HepG2 (cell line): Measurements from ENCODE around the gene PTGIS. TPM values are rescaled to one million over a fixed set of nuclear protein-coding genes. Genes with fewer than 3 reads are reported as not detected.

Source experiments
- ARID2 ChIP-seq: sonication (generic); formaldehyde crosslinking; IDR thresholded peaks from 2 replicates; pipeline ENCODE4 v1.8.1; 2022; ENCODE audit warnings: mild to moderate bottlenecking, missing genetic modification reagents, borderline replicate concordance
- CBX5 ChIP-seq: sonication (generic); formaldehyde crosslinking; IDR thresholded peaks from 2 replicates; pipeline ENCODE4 v1.4.0; 2020; ENCODE audit warnings: missing genetic modification reagents, borderline replicate concordance
- DNMT1 ChIP-seq: sonication (generic); formaldehyde crosslinking; IDR thresholded peaks from 2 replicates; pipeline ENCODE4 v1.5.1; 2020; ENCODE audit warnings: mild to moderate bottlenecking, missing genetic modification reagents
- HMGXB3 ChIP-seq: sonication (generic); formaldehyde crosslinking; IDR thresholded peaks from 2 replicates; pipeline ENCODE4 v1.4.0; 2020; ENCODE audit warnings: missing genetic modification reagents, borderline replicate concordance
- HOXA9 ChIP-seq: sonication (generic); formaldehyde crosslinking; IDR thresholded peaks from 2 replicates; pipeline ENCODE4 v1.8.1; 2022; ENCODE audit warnings: missing genetic modification reagents, mild to moderate bottlenecking, moderate library complexity, borderline replicate concordance
- IRF1 ChIP-seq: sonication (generic); formaldehyde crosslinking; IDR thresholded peaks from 2 replicates; pipeline ENCODE4 v1.4.0; 2020; ENCODE audit warnings: low read depth, mild to moderate bottlenecking, missing genetic modification reagents
- MEIS1 ChIP-seq: sonication (generic); formaldehyde crosslinking; IDR thresholded peaks from 2 replicates; pipeline ENCODE4 v1.9.0; 2021; ENCODE audit warnings: mild to moderate bottlenecking, missing genetic modification reagents, moderate library complexity, borderline replicate concordance
- PTBP1 ChIP-seq: fragments of 200-400 bp; formaldehyde crosslinking; IDR thresholded peaks from 2 replicates; pipeline ENCODE4 v1.6.1; 2018; ENCODE audit warnings: low read length, low read depth; ENCODE audit not compliant: poor library complexity, severe bottlenecking
- RFXANK ChIP-seq: IDR thresholded peaks from 2 replicates; pipeline ENCODE4 v1.6.1; 2016
- SALL2 ChIP-seq: sonication (generic); formaldehyde crosslinking; IDR thresholded peaks from 2 replicates; pipeline ENCODE4 v1.8.1; 2023; ENCODE audit warnings: mild to moderate bottlenecking, missing genetic modification reagents, inconsistent platforms
- SAP130 ChIP-seq: IDR thresholded peaks from 2 replicates; pipeline ENCODE4 v1.6.1; 2016; ENCODE audit warnings: low read depth
- SNRNP70 ChIP-seq: fragments of 200-400 bp; formaldehyde crosslinking; IDR thresholded peaks from 2 replicates; pipeline ENCODE4 v1.6.1; 2017; ENCODE audit warnings: mild to moderate bottlenecking, low read depth, low read length, moderate library complexity
- SYNCRIP ChIP-seq: fragments of 200-400 bp; formaldehyde crosslinking; IDR thresholded peaks from 2 replicates; pipeline ENCODE4 v1.6.1; 2018; ENCODE audit warnings: mild to moderate bottlenecking, low read depth, low read length; ENCODE audit not compliant: insufficient read depth
- TBP ChIP-seq: sonication (generic); formaldehyde crosslinking; IDR thresholded peaks from 2 replicates; pipeline ENCODE4 v1.5.0; 2020; ENCODE audit warnings: missing genetic modification reagents
- TCF7 ChIP-seq: sonication (generic); IDR thresholded peaks from 2 replicates; pipeline ENCODE4 v1.6.1; 2016; ENCODE audit warnings: antibody characterized with exemption, low read depth
- TSC22D2 ChIP-seq: sonication (generic); formaldehyde crosslinking; IDR thresholded peaks from 2 replicates; pipeline ENCODE4 v1.5.1; 2020; ENCODE audit warnings: missing genetic modification reagents, mild to moderate bottlenecking, borderline replicate concordance
- ZBED4 ChIP-seq: sonication (generic); formaldehyde crosslinking; IDR thresholded peaks from 2 replicates; pipeline ENCODE4 v1.4.0; 2020; ENCODE audit warnings: missing genetic modification reagents, borderline replicate concordance
- ZNF441 ChIP-seq: sonication (generic); formaldehyde crosslinking; IDR thresholded peaks from 2 replicates; pipeline ENCODE4 v1.7.0; 2021; ENCODE audit warnings: missing genetic modification reagents, borderline replicate concordance
- ZNF567 ChIP-seq: sonication (generic); formaldehyde crosslinking; IDR thresholded peaks from 2 replicates; pipeline ENCODE4 v1.8.1; 2023; ENCODE audit warnings: mild to moderate bottlenecking, missing genetic modification reagents, borderline replicate concordance
- ZNF660 ChIP-seq: sonication (generic); formaldehyde crosslinking; IDR thresholded peaks from 2 replicates; pipeline ENCODE4 v1.5.1; 2020; ENCODE audit warnings: mild to moderate bottlenecking, low read depth, missing genetic modification reagents, borderline replicate concordance
- polyA plus RNA-seq, 8 experiments: library from polyadenylated mRNA; depleted of rRNA in 3 of 8; stranded (reverse) in 7 of 8; unstranded in 1 of 8; fragments of >200 nt; fragmentation: Illumina TruSeq in 4 of 8; extraction: Trizol in 4 of 8; gene quantifications; 2 replicates each; pipeline versions ENCODE4 v1.2.1 to v1.2.3, GENCODE V29; 2011 to 2016; ENCODE audit warnings: low read depth in 4 of 8, missing spikeins in 1 of 8, mixed read lengths in 1 of 8; ENCODE audit not compliant: insufficient read depth in 1 of 8
- total RNA-seq, 5 experiments: library from RNA; depleted of rRNA; stranded (reverse); fragments of >200 nt; fragmentation: Illumina TruSeq; extraction: Trizol; gene quantifications; 2 replicates each; pipeline ENCODE4 v1.2.3, GENCODE V29; 2016; ENCODE audit warnings: low read depth in 1 of 5

PTGIS gene
- total and polyA plus RNA-seq, 2 of the 13 experiments (the other 11 are each of a cell fraction or from before 2014, with no cell fraction given), result not detected

GRCh38 chr20:49608752-49609670 lies 41.1 kb upstream of the PTGIS start (continued):
- TF ChIP-seq ZBED4 (CRISPR knock-in tag) (0 out of 2 replicates have a peak, but pooled peaks have one; percentile 37), HOXA9 (no peak), ZNF567 (CRISPR knock-in tag) (peak; percentile 98), ZNF441 (no peak), SAP130 (CRISPR knock-in tag) (peak; percentile 60), TBP (CRISPR knock-in tag) (no peak), IRF1 (CRISPR knock-in tag) (no peak), MEIS1 (CRISPR knock-in tag) (peak; percentile 78; the same call in 1 of the 2 replicates), CBX5 (CRISPR knock-in tag) (peak; percentile 81; the same call in 1 of the 2 replicates), SALL2 (CRISPR knock-in tag) (no peak; the same call in 1 of the 2 replicates), PTBP1 (no peak), SYNCRIP (no peak), HMGXB3 (CRISPR knock-in tag) (0 out of 2 replicates have a peak, but pooled peaks have one; percentile 11), ARID2 (CRISPR knock-in tag) (no peak), TSC22D2 (CRISPR knock-in tag) (peak; percentile 80; the same call in 1 of the 2 replicates), ZNF660 (CRISPR knock-in tag) (no peak), DNMT1 (peak; percentile 92), SNRNP70 (no peak), RFXANK (CRISPR knock-in tag) (peak; percentile 78; the same call in 1 of the 2 replicates), TCF7 (no peak)
